ENCODE data around the gene SOAT1. TPM values are rescaled to one million over a fixed set of nuclear protein-coding genes. Genes with fewer than 3 reads are reported as not detected.
"Not testable (repeated sequence)": the region's sequence is repeated elsewhere in the genome, so short reads cannot be mapped to it uniquely, and the experiment has no call there.

The SOAT1 gene
- total and polyA plus RNA-seq, 5 donors from 2014 or later: 40.7 to 118 (median 75.0) TPM

DNA sequence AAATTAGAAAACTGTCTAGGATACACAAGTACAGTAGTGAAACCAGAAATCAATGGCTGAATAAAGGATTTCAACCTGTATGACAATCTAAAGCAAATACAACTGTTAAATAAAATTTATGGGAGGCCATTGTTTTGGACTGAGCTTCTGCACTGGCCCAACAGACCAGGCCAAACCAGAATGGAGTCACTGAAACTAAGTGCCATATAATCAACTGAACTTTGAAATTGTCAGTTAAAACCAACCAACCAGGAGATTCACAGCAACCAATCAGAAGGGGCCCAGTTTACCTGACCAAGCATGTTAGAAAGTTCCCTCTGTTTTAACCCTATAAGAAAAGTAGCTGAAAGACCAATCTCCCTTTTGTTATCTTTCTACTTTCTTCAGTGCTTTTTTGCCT lies 30.5 kb upstream of the SOAT1 start:
- Histone ChIP-seq H3K27me3 (ENCODE audit: control insufficient read depth, insufficient read depth, low read length) (no peaks in the 10 kb centered on the region), H3K27ac (ENCODE audit: insufficient read depth, low read length, poor library complexity, severe bottlenecking) (no peak overlapping the region), H3K4me1 (ENCODE audit: control insufficient read depth, insufficient read depth, low read length, poor library complexity, severe bottlenecking) (no peaks in the 10 kb centered on the region), H3K9me3 (ENCODE audit: control insufficient read depth in 2 of 2, low read length in 2 of 2) (no peaks in the 10 kb centered on the region), H3K36me3 (ENCODE audit: control insufficient read depth, insufficient read depth, low read length) (no peaks in the 10 kb centered on the region), H3K4me3 (ENCODE audit: low read depth, low read length) (no peak overlapping the region)
- no peak for DNase-seq
- no peak overlapping the region for H3K27ac Mint-ChIP-seq
- H3K27me3 Mint-ChIP-seq: peaks cover 4% of the 10 kb centered on the region
- H3K36me3 Mint-ChIP-seq: no peaks in the 10 kb centered on the region
- ATAC-seq (ENCODE audit: low read depth in 2 of 2): no peak
- no peaks in the 10 kb centered on the region for H3K9me3 Mint-ChIP-seq
- no peaks in the 10 kb centered on the region for H3K4me1 Mint-ChIP-seq
- no peak overlapping the region for H3K4me3 Mint-ChIP-seq

DNA sequence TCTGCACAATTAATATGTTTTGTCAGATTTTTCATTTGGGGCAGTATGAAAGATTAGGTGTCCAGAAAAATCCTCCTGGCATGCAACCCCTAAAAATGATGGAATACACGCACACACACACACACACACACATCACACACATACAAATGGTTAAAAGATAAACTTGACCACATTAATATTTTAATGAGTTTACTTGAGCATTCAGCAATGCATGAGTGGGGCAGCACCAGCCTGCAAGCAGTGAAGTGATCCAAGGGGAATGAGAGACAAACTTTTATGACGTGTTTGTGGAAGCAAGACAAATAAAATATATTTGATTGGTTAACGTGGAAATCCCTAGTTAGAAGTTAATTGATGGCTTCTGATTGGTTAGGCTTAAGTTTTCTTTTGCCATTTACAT lies 29.1 kb upstream of the SOAT1 start:
- Mint-ChIP-seq H3K27ac (no peak overlapping the region), H3K36me3 (no peaks in the 10 kb centered on the region), H3K4me3 (no peak overlapping the region), H3K9me3 (no peaks in the 10 kb centered on the region), H3K4me1 (peaks cover 0 to 3% (median 0%) of the 10 kb centered on the region in 4 donors), H3K27me3 (peaks cover 4% of the 10 kb centered on the region)
- no peaks in the 10 kb centered on the region for H3K9me3 ChIP-seq (ENCODE audit: control insufficient read depth in 2 of 2, low read length in 2 of 2)
- H3K36me3 ChIP-seq (ENCODE audit: control insufficient read depth, insufficient read depth, low read length): no peaks in the 10 kb centered on the region
- DNase-seq (no peak), ATAC-seq (ENCODE audit: low read depth in 2 of 2) (no peak)
- no peaks in the 10 kb centered on the region for H3K4me1 ChIP-seq (ENCODE audit: control insufficient read depth, insufficient read depth, low read length, poor library complexity, severe bottlenecking)
- H3K27ac ChIP-seq (ENCODE audit: insufficient read depth, low read length, poor library complexity, severe bottlenecking): no peak overlapping the region
- no peaks in the 10 kb centered on the region for H3K27me3 ChIP-seq (ENCODE audit: control insufficient read depth, insufficient read depth, low read length)
- no peak overlapping the region for H3K4me3 ChIP-seq (ENCODE audit: low read depth, low read length)

DNA sequence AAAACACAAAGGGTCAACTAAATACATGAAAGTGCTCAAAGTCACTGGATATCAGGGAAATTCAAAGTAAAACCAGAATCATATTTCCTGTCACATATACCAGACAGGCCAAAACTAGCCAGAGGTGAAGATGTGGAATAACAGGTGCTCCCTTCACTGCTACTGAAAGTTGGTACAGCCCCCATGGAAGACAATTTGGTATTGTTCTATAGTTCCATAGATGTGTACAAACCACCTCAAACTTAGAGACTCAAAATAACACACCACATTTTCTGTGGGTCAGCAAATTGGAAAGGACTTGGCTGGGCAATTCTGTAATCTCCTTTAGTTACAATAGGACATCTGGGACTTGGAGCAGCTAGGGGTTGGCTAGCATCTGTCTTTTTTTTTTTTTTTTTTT lies 24.5 kb upstream of the SOAT1 start:
- Mint-ChIP-seq H3K4me3 (no peak overlapping the region), H3K4me1 (peaks cover 0 to 3% (median 0%) of the 10 kb centered on the region in 4 donors), H3K27me3 (no peaks in the 10 kb centered on the region), H3K9me3 (no peaks in the 10 kb centered on the region), H3K36me3 (no peaks in the 10 kb centered on the region), H3K27ac (no peak overlapping the region)
- H3K4me3 ChIP-seq (ENCODE audit: low read depth, low read length): no peak overlapping the region
- H3K9me3 ChIP-seq (ENCODE audit: control insufficient read depth in 2 of 2, low read length in 2 of 2): no peaks in the 10 kb centered on the region
- DNase-seq: no peak
- no peaks in the 10 kb centered on the region for H3K4me1 ChIP-seq (ENCODE audit: control insufficient read depth, insufficient read depth, low read length, poor library complexity, severe bottlenecking)
- no peak overlapping the region for H3K27ac ChIP-seq (ENCODE audit: insufficient read depth, low read length, poor library complexity, severe bottlenecking)
- no peaks in the 10 kb centered on the region for H3K27me3 ChIP-seq (ENCODE audit: control insufficient read depth, insufficient read depth, low read length)
- H3K36me3 ChIP-seq (ENCODE audit: control insufficient read depth, insufficient read depth, low read length): no peaks in the 10 kb centered on the region
- no peak for ATAC-seq (ENCODE audit: low read depth in 2 of 2)

DNA sequence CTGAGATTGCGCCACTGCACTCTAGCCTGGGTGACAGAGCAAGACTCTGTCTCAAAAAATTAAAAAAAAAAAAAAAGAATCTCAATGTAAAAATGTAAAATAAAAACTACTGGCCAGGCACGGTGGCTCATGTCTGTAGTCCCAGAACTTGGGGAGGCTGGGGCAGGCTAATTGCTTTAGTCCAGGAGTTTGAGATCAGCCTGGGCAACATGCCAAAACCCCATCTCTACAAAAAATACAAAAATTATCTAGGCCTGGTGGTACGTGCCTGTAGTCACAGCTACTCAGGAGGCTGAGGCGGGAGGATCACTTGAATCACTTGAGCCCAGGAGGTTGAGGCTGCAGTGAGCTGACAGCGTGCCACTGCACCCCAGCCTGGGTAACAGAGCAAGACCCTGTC lies 19.2 kb upstream of the SOAT1 start:
- ATAC-seq (ENCODE audit: low read depth in 2 of 2); H3K36me3 ChIP-seq (ENCODE audit: control insufficient read depth, insufficient read depth, low read length); H3K4me3 ChIP-seq (ENCODE audit: low read depth, low read length); DNase-seq; H3K27me3 Mint-ChIP-seq; H3K4me3 Mint-ChIP-seq; H3K36me3 Mint-ChIP-seq; H3K27me3 ChIP-seq (ENCODE audit: control insufficient read depth, insufficient read depth, low read length); H3K9me3 Mint-ChIP-seq; H3K4me1 ChIP-seq (ENCODE audit: control insufficient read depth, insufficient read depth, low read length, poor library complexity, severe bottlenecking); H3K4me1 Mint-ChIP-seq; H3K9me3 ChIP-seq (ENCODE audit: control insufficient read depth in 2 of 2, low read length in 2 of 2); H3K27ac ChIP-seq (ENCODE audit: insufficient read depth, low read length, poor library complexity, severe bottlenecking); H3K27ac Mint-ChIP-seq: not testable (repeated sequence)

DNA sequence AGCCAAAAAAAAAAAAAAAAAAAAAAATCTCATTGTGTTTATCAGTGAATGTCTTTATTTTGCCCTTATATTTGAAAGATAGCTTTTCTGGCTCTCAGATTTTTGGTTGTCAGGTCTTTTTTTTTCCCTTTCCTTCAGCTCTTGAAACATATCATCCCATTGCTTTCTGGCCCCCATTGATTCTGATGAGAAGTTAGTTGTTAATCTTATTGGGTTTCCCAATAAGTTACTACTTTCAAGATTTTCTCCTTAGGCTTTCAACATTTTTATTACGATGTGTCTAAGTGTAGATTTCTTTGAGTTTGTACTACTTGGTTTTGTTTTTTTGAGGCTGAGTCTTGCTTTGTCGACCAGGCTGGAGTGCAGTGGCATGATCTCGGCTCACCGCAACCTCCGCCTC lies 14.7 kb upstream of the SOAT1 start:
- Mint-ChIP-seq H3K4me1 (no peaks in the 10 kb centered on the region), H3K27ac (no peak overlapping the region), H3K4me3 (no peak overlapping the region), H3K27me3 (no peaks in the 10 kb centered on the region), H3K9me3 (peaks cover 0 to 12% (median 2%) of the 10 kb centered on the region in 7 donors), H3K36me3 (no peaks in the 10 kb centered on the region)
- Histone ChIP-seq H3K9me3 (ENCODE audit: control insufficient read depth in 2 of 2, low read length in 2 of 2) (peaks cover 0 to 7% of the 10 kb centered on the region in 2 experiments), H3K27me3 (ENCODE audit: control insufficient read depth, insufficient read depth, low read length) (no peaks in the 10 kb centered on the region), H3K4me1 (ENCODE audit: control insufficient read depth, insufficient read depth, low read length, poor library complexity, severe bottlenecking) (no peaks in the 10 kb centered on the region), H3K36me3 (ENCODE audit: control insufficient read depth, insufficient read depth, low read length) (no peaks in the 10 kb centered on the region), H3K4me3 (ENCODE audit: low read depth, low read length) (no peak overlapping the region), H3K27ac (ENCODE audit: insufficient read depth, low read length, poor library complexity, severe bottlenecking) (no peak overlapping the region)
- DNase-seq: no peak
- no peak for ATAC-seq (ENCODE audit: low read depth in 2 of 2)

DNA sequence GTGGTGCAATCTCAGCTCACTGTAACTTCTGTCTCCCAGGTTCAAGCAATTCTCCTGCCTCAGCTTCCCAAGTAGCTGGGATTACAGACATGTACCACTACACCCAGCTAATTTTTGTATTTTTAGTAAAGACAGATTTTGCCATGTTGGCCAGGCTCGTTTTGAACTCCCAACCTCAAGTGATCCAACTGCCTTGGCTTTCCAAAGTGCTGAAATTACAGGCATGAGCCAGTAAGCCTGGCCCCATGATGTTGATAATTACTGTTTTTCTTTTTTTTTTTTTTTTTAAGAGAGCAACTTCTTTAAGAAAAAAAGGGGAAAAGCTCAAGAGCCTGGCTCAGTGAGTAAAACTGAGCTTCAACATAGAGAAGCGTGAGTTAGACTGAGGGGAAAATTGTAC lies 9.6 kb upstream of the SOAT1 start:
- H3K4me1 ChIP-seq (ENCODE audit: control insufficient read depth, insufficient read depth, low read length, poor library complexity, severe bottlenecking): no peaks in the 10 kb centered on the region
- Mint-ChIP-seq H3K4me1 (no peaks in the 10 kb centered on the region), H3K4me3 (no peak overlapping the region), H3K27me3 (no peaks in the 10 kb centered on the region), H3K27ac (no peak overlapping the region), H3K9me3 (peaks cover 0 to 7% (median 2%) of the 10 kb centered on the region in 7 donors), H3K36me3 (no peaks in the 10 kb centered on the region)
- H3K36me3 ChIP-seq (ENCODE audit: control insufficient read depth, insufficient read depth, low read length): no peaks in the 10 kb centered on the region
- no peak overlapping the region for H3K4me3 ChIP-seq (ENCODE audit: low read depth, low read length)
- no peaks in the 10 kb centered on the region for H3K27me3 ChIP-seq (ENCODE audit: control insufficient read depth, insufficient read depth, low read length)
- DNase-seq (no peak), ATAC-seq (ENCODE audit: low read depth in 2 of 2) (no peak)
- H3K27ac ChIP-seq (ENCODE audit: insufficient read depth, low read length, poor library complexity, severe bottlenecking): no peak overlapping the region
- peaks cover 0 to 6% of the 10 kb centered on the region in 2 experiments for H3K9me3 ChIP-seq (ENCODE audit: control insufficient read depth in 2 of 2, low read length in 2 of 2)

DNA sequence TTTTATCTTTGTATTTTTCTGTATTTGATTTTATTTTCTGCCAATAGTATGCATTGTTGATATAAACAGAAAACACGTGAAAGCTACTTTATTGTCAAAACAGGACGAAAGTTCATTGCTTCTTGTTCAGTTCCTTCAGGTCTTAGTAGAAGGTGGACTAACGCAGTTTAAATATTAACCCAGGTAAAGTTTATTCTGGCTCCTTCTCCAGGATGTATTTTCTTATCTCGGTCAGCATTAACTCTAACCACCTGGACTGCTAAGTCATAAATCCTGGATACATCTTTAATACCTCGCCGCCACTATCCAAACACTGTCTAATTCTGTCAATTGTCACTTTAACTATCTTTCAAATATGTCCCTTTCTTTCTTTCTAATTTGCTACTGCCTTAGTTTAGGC lies 5.7 kb upstream of the SOAT1 start:
- Mint-ChIP-seq H3K4me3 (no peak overlapping the region), H3K4me1 (peaks cover 0 to 6% (median 3%) of the 10 kb centered on the region in 4 donors), H3K36me3 (no peaks in the 10 kb centered on the region), H3K27ac (no peak overlapping the region), H3K27me3 (no peaks in the 10 kb centered on the region), H3K9me3 (no peaks in the 10 kb centered on the region)
- DNase-seq: no peak
- Histone ChIP-seq H3K27ac (ENCODE audit: insufficient read depth, low read length, poor library complexity, severe bottlenecking) (no peak overlapping the region), H3K4me1 (ENCODE audit: control insufficient read depth, insufficient read depth, low read length, poor library complexity, severe bottlenecking) (peaks cover 3% of the 10 kb centered on the region), H3K4me3 (ENCODE audit: low read depth, low read length) (no peak overlapping the region), H3K36me3 (ENCODE audit: control insufficient read depth, insufficient read depth, low read length) (no peaks in the 10 kb centered on the region), H3K9me3 (ENCODE audit: control insufficient read depth in 2 of 2, low read length in 2 of 2) (no peaks in the 10 kb centered on the region), H3K27me3 (ENCODE audit: control insufficient read depth, insufficient read depth, low read length) (no peaks in the 10 kb centered on the region)
- ATAC-seq (ENCODE audit: low read depth in 2 of 2): no peak

DNA sequence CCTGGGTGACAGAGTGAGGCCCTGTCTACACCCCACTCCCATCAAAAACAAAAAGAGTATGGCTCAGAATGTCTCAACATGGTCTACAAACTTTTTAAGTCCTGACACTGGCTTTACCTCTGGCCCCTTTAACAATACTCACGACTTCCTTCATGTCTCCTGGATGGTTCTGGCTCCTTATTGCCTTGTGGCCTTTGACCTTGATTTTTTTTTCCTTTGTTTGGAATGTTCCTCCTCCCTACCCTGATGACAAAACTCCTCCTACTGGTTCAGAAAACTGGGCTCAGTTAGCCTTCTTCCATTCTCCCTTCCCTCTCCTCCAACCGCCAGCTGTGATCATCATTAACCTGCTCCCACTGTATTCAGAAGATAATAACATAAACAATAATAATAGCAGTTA lies 4.6 kb upstream of the SOAT1 start:
- no peaks in the 10 kb centered on the region for H3K36me3 ChIP-seq (ENCODE audit: control insufficient read depth, insufficient read depth, low read length)
- H3K27ac ChIP-seq (ENCODE audit: insufficient read depth, low read length, poor library complexity, severe bottlenecking): no peak overlapping the region
- no peak overlapping the region for H3K4me3 ChIP-seq (ENCODE audit: low read depth, low read length)
- peaks cover 7% of the 10 kb centered on the region for H3K4me1 ChIP-seq (ENCODE audit: control insufficient read depth, insufficient read depth, low read length, poor library complexity, severe bottlenecking)
- H3K9me3 ChIP-seq (ENCODE audit: control insufficient read depth in 2 of 2, low read length in 2 of 2): no peaks in the 10 kb centered on the region
- no peaks in the 10 kb centered on the region for H3K27me3 Mint-ChIP-seq
- H3K36me3 Mint-ChIP-seq: no peaks in the 10 kb centered on the region
- H3K27me3 ChIP-seq (ENCODE audit: control insufficient read depth, insufficient read depth, low read length): no peaks in the 10 kb centered on the region
- no peak overlapping the region for H3K4me3 Mint-ChIP-seq
- ATAC-seq (ENCODE audit: low read depth in 2 of 2): no peak
- no peak for DNase-seq
- H3K4me1 Mint-ChIP-seq: peaks cover 0 to 13% (median 6%) of the 10 kb centered on the region in 4 donors
- no peak overlapping the region for H3K27ac Mint-ChIP-seq
- H3K9me3 Mint-ChIP-seq: no peaks in the 10 kb centered on the region
